ENCODE measurements around the gene MOB3B. TPM values are rescaled to one million over a fixed set of nuclear protein-coding genes. Genes with fewer than 3 reads are reported as not detected.

Gene MOB3B
- total and polyA plus RNA-seq, 11 donors = 0.42 to 2.8 (median 1.8) TPM

GRCh38 chr9:27462846-27463245 is 66.8 kb downstream of the MOB3B start:
- ATAC-seq = no peak
- WGBS, 4 donors = 67 to 80% (median 79%) methylated on average over 2 of the region's 2 CpGs
- intact Hi-C loops (cut with DNase I) = loop anchor here in 1 of 10 donors (10.0 kb wide), 1 partner anchor 48 kb away; no protein-coding TSS in a partner anchor

GRCh38 chr9:27462434-27462833 is 67.2 kb downstream of the MOB3B start:
- Histone ChIP-seq H3K4me1 (peaks cover 0 to 25% (median 7%) of the 10 kb centered on the region in 12 donors), H3K4me3 (no peak overlapping the region), H3K9me3 (no peaks in the 10 kb centered on the region), H3K27ac (no peak overlapping the region), H3K27me3 (no peaks in the 10 kb centered on the region), H3K36me3 (no peaks in the 10 kb centered on the region)
- intact Hi-C loops (cut with DNase I) = loop anchor here in 1 of 10 donors (10.0 kb wide), 1 partner anchor 48 kb away; no protein-coding TSS in a partner anchor
- ATAC-seq (no peak), DNase-seq (no peak)
- TF ChIP-seq POLR2A (IDR thresholded peaks at IDR 0.05) (no peak), CTCF (IDR thresholded peaks at IDR 0.05) (no peak)
- WGBS, 4 donors = 42 to 48% (median 45%) methylated on average over 2 of the region's 2 CpGs

More at GRCh38 chr9:27462846-27463245, 66.8 kb downstream of the MOB3B start:
- H3K4me1 ChIP-seq = peaks cover 0 to 21% (median 4%) of the 10 kb centered on the region in 12 donors
- no peak overlapping the region for H3K4me3 ChIP-seq
- H3K27ac ChIP-seq = no peak overlapping the region
- no peak for TF ChIP-seq CTCF (IDR thresholded peaks at IDR 0.05)
- no peak for TF ChIP-seq POLR2A (IDR thresholded peaks at IDR 0.05)
- H3K27me3 ChIP-seq = no peaks in the 10 kb centered on the region
- H3K9me3 ChIP-seq = no peaks in the 10 kb centered on the region
- DNase-seq = no peak
- no peaks in the 10 kb centered on the region for H3K36me3 ChIP-seq

- DNase-seq (peak in 1 of 5 donors; percentile 38), ATAC-seq (peak; percentile 45 to 68 (median 53))
- WGBS, 4 donors = 57 to 69% (median 64%) methylated on average over 5 of the region's 5 CpGs
- Histone ChIP-seq H3K27me3 (no peaks in the 10 kb centered on the region), H3K36me3 (peaks cover 0 to 1% (median 0%) of the 10 kb centered on the region in 9 donors), H3K4me3 (no peak overlapping the region), H3K4me1 (peaks cover 0 to 31% (median 13%) of the 10 kb centered on the region in 12 donors), H3K27ac (no peak overlapping the region), H3K9me3 (no peaks in the 10 kb centered on the region)
- TF ChIP-seq CTCF (IDR thresholded peaks at IDR 0.05) (no peak), POLR2A (IDR thresholded peaks at IDR 0.05) (no peak)
- intact Hi-C loops (cut with DNase I) = loop anchor here in 1 of 10 donors (10.0 kb wide), 1 partner anchor 46 kb away; no protein-coding TSS in a partner anchor
These were observed 69.2 kb downstream of the MOB3B start for GRCh38 chr9:27460226-27461023.

- Histone ChIP-seq H3K9me3 (no peaks in the 10 kb centered on the region), H3K27me3 (no peaks in the 10 kb centered on the region), H3K4me1 (peaks cover 0 to 31% (median 13%) of the 10 kb centered on the region in 12 donors), H3K27ac (no peak overlapping the region), H3K4me3 (no peak overlapping the region), H3K36me3 (peaks cover 0 to 15% (median 0%) of the 10 kb centered on the region in 9 donors)
- ATAC-seq (peak; percentile 32 to 76 (median 58)), DNase-seq (peak in 3 of 5 donors; percentile 34 to 38 (median 37))
- 42 to 77% (median 57%) methylated on average over 4 of the region's 4 CpGs for WGBS, 4 donors
- intact Hi-C loops (cut with DNase I) = loop anchor here in 2 of 10 donors (10.0 kb wide), 2 partner anchors 53 to 67 kb away; partner anchors contain the start of genes IFNK (in 1 of the 2) and MOB3B (in 1 of the 2)
- TF ChIP-seq CTCF (IDR thresholded peaks at IDR 0.05) = no peak
- no peak for TF ChIP-seq POLR2A (IDR thresholded peaks at IDR 0.05)
These were observed 72.2 kb downstream of the MOB3B start for GRCh38 chr9:27457445-27457844.
